Rectal smooth muscle tissue (tissue), 1 donor: Measurements from ENCODE around the gene CCDC183.
"Not testable (repeated sequence)": the region's sequence is repeated elsewhere in the genome, so short reads cannot be mapped to it uniquely, and the experiment has no call there.

Source experiments
- H3K27ac ChIP-seq: one replicate; pipeline ENCODE4 v1.7.0; 2013; ENCODE audit warnings: low read depth, low read length, inconsistent platforms
- H3K27me3 ChIP-seq: one replicate; pipeline ENCODE4 v1.7.0; 2013; ENCODE audit warnings: low read length; ENCODE audit not compliant: control insufficient read depth, insufficient read depth
- H3K36me3 ChIP-seq: one replicate; pipeline ENCODE4 v1.7.0; 2013; ENCODE audit warnings: low read length; ENCODE audit not compliant: control insufficient read depth, insufficient read depth
- H3K4me1 ChIP-seq: one replicate; pipeline ENCODE4 v1.7.0; 2013; ENCODE audit warnings: low read length; ENCODE audit not compliant: control insufficient read depth, insufficient read depth
- H3K4me3 ChIP-seq: one replicate; pipeline ENCODE4 v1.7.0; 2013; ENCODE audit warnings: low read length
- H3K9ac ChIP-seq: one replicate; pipeline ENCODE4 v1.7.0; 2013; ENCODE audit warnings: low read length

CCDC183 gene

GRCh38 chr9:136791516-136792276 lies 4.4 kb upstream of the CCDC183 start:
- Histone ChIP-seq H3K36me3 (no peaks in the 10 kb centered on the region), H3K4me3 (peak overlapping the region; percentile 92), H3K27ac (peak overlapping the region; percentile 88), H3K9ac (peak overlapping the region; percentile 80), H3K27me3 (no peaks in the 10 kb centered on the region), H3K4me1 (peaks cover 9% of the 10 kb centered on the region)

- Histone ChIP-seq H3K4me1 (peaks cover 9% of the 10 kb centered on the region), H3K4me3 (peak overlapping the region; percentile 92), H3K9ac (peak overlapping the region; percentile 64), H3K36me3 (no peaks in the 10 kb centered on the region), H3K27ac (no peak overlapping the region), H3K27me3 (no peaks in the 10 kb centered on the region)
Observed at GRCh38 chr9:136792321-136793085, 3.6 kb upstream of the CCDC183 start.

- no peak overlapping the region for H3K4me3 ChIP-seq
Observed at GRCh38 chr9:136793086-136793946, 2.8 kb upstream of the CCDC183 start.

DNA sequence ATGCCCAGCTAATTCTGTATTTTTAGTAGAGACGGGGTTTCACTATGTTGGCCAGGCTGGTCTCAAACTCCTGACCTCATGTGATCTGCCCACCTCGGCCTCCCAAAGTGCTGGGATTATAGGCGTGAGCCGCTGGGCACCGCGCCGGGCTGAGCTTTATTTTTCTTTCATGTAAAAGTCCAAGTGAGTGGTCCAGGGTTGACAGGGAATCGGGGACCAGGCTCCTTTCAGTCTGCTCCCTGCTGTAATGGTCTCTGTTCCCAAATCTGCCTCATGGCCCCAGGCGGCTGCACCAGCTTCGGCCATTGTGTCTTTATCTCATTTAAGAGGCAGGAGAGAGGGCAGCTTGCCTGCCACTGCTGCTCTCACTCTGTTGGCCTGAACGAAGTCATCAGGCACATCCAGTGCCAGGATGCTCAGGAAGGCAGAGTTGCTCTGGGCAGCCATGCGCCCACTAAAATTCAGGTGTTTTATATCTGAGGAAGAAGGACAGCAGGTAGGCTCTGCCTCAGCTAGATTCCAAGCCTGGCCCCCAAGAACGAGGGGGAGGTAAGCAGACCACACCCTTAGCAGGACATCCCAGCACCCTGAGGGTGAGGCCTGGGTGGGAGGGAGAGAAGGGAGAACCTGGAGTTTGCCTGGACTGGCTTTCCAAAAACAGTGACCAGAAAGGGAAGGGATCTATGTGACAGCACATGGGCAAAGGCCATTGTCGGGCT lies 1.7 kb upstream of the CCDC183 start:
- H3K27me3 ChIP-seq: peaks cover 13% of the 10 kb centered on the region
- no peak overlapping the region for H3K4me3 ChIP-seq
- H3K27ac ChIP-seq: no peak overlapping the region
- H3K4me1 ChIP-seq: peaks cover 9% of the 10 kb centered on the region
- no peaks in the 10 kb centered on the region for H3K36me3 ChIP-seq
- H3K9ac ChIP-seq: no peak overlapping the region

More at GRCh38 chr9:136793086-136793946, 2.8 kb upstream of the CCDC183 start:
- no peaks in the 10 kb centered on the region for H3K36me3 ChIP-seq
- no peak overlapping the region for H3K9ac ChIP-seq
- H3K4me1 ChIP-seq: peaks cover 9% of the 10 kb centered on the region
- no peak overlapping the region for H3K27ac ChIP-seq
- peaks cover 2% of the 10 kb centered on the region for H3K27me3 ChIP-seq

DNA sequence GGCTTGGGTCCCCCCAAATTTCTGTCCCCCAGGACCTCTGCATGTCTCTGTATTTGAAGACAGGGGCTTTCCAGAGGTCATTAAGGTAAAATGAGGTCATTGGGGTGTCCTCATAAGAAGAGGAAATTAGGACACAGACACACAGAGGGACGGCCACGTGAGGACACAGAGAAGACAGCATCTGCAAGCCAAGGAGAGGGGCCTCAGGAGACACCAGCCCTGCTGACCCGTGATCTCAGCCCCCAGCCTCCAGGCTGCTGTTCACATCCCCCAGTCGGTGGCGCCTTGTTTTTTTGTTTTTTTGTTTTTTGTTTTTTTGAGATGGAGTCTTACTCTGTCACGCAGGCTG lies 1.2 kb upstream of the CCDC183 start:
- Histone ChIP-seq H3K4me1 (peaks cover 9% of the 10 kb centered on the region), H3K9ac (no peak overlapping the region), H3K27me3 (peaks cover 17% of the 10 kb centered on the region), H3K4me3 (no peak overlapping the region), H3K27ac (no peak overlapping the region), H3K36me3 (no peaks in the 10 kb centered on the region)

DNA sequence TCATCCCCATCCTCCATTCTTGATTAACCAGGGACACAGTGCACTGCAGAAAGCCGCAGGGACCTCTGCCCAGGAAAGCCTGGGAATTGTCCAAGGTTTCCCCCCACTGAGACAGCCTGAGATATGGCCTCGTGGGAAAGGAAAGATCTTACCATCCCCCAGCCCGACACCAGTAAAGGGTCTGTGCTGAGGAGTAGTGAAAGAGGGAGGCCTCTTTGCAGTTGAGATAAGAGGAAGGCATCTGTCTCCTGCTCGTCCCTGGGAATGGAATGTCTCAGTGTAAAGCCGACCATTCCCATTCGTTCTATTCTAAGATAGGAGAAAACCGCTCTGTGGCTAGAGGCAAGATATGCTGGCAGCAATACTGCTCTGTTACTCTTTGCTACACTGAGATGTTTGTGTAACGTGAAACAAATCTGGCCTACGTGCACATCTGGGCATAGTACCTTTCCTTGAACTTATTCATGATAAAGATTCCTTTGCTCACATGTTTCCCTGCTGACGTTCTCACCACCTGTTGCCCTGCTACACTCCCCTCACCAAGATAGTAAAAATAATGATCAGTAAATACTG lies 723 bp downstream of the CCDC183 start:
- H3K4me3 ChIP-seq, H3K4me1 ChIP-seq, H3K27ac ChIP-seq, H3K36me3 ChIP-seq, H3K9ac ChIP-seq: not testable (repeated sequence)
- peaks cover 21% of the 10 kb centered on the region for H3K27me3 ChIP-seq

GRCh38 chr9:136798708-136799078 lies 2.6 kb downstream of the CCDC183 start:
- Histone ChIP-seq H3K36me3 (no peaks in the 10 kb centered on the region), H3K9ac (peak overlapping the region; percentile 13), H3K4me3 (peak overlapping the region; percentile 56), H3K27me3 (peaks cover 21% of the 10 kb centered on the region), H3K27ac (no peak overlapping the region), H3K4me1 (no peaks in the 10 kb centered on the region)

GRCh38 chr9:136799079-136799853 lies 3.1 kb downstream of the CCDC183 start:
- H3K36me3 ChIP-seq: peaks cover 3% of the 10 kb centered on the region
- H3K4me1 ChIP-seq: no peaks in the 10 kb centered on the region
- peak overlapping the region; percentile 56 for H3K4me3 ChIP-seq
- peaks cover 21% of the 10 kb centered on the region for H3K27me3 ChIP-seq
- H3K9ac ChIP-seq: peak overlapping the region; percentile 13
- no peak overlapping the region for H3K27ac ChIP-seq

DNA sequence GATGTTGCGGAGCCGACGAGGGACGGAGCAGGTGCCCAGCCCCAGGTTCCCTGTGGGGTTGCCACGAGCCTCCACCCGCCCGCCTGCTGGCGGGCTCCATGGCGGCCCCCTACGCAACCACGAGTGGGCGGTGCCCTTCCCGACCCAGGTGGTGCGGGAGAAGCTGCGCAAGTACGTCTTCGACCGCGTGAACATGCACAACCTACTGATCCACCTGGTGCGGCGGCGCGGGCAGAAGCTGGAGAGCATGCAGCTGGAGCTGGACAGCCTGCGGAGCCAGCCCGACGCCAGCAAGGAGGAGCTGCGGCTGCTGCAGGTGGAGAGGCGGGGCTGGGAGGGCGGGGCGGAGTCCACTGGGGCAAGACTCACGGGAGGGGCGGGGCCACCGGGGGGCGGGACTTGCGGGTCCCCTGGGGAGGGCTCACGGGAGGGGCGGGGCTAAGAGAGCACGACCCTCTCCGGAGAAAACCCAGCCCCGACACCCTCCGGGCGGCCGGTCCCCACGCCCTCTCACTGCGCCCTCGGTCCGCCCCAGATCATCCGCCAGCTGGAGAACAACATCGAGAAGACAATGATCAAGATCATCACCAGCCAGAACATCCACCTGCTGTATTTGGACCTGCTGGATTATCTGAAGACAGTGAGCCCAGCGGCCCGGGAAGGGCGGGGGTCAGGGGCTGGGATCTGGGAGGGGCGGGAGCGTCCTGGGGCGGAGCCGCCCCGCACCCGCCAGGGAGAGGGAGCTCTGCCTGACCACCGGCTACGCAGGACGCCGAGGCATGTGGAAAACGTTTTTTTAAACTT lies 3.9 kb downstream of the CCDC183 start:
- peak overlapping the region; percentile 56 for H3K4me3 ChIP-seq
- no peaks in the 10 kb centered on the region for H3K4me1 ChIP-seq
- H3K36me3 ChIP-seq: peaks cover 3% of the 10 kb centered on the region
- no peak overlapping the region for H3K9ac ChIP-seq
- peaks cover 21% of the 10 kb centered on the region for H3K27me3 ChIP-seq
- H3K27ac ChIP-seq: no peak overlapping the region

GRCh38 chr9:136802321-136802720 lies 6.2 kb downstream of the CCDC183 start:
- Histone ChIP-seq H3K9ac (no peak overlapping the region), H3K4me1 (peaks cover 8% of the 10 kb centered on the region), H3K4me3 (no peak overlapping the region), H3K27me3 (peaks cover 21% of the 10 kb centered on the region), H3K36me3 (peaks cover 3% of the 10 kb centered on the region), H3K27ac (no peak overlapping the region)
